K562 (cell line): ENCODE measurements around the gene BCL3. TPM values are rescaled to one million over a fixed set of nuclear protein-coding genes. Genes with fewer than 3 reads are reported as not detected.

ENCODE experiments used
- ATAC-seq: fragments of 200-7000 bp; cut with Tn5 transposase; 3 replicates; pipeline ENCODE4 v1.9.1; 2020; ENCODE audit warnings: moderate library complexity
- BruUV-seq: library from RNA; stranded (reverse); fragments of 400-500 nt; replicated peaks from 2 replicates; lab custom pipeline; 2021; lab: Mats Ljungman, UMichigan
- CTCF ChIA-PET: fragments of 300-600 bp; formaldehyde crosslinking; extraction: SDS; loops from one replicate; lab custom pipeline; 2021; ENCODE audit warnings: low intra/inter-chr PET ratio; lab: Yijun Ruan, JAX
- POLR2A ChIA-PET: fragments of 300-600, 350-650 bp; sonication (Branson Sonifier 250); formaldehyde crosslinking; extraction: SDS; loops from one replicate; lab custom pipeline; 2021; ENCODE audit warnings: antibody characterized with exemption, inconsistent platforms; lab: Yijun Ruan, JAX
- DNase-seq, 4 experiments: peaks; one replicate each; pipeline versions ENCODE4 v3.0.0 to v3.0.0-alpha.2; 2011 to 2018; ENCODE audit warnings: low spot score in 3 of 4, mixed read lengths in 3 of 4; ENCODE audit errors: extremely low read depth in 1 of 4
- FAIRE-seq: peaks from 2 replicates; lab custom pipeline; 2011; peaks lifted over from hg19 to GRCh38; lab: Jason Lieb, UNC
- H2AFZ ChIP-seq: 2 replicates; pipeline ENCODE4 v1.6.0; 2011; ENCODE audit warnings: low read depth, low read length, control low read depth, inconsistent platforms
- H3K27ac ChIP-seq: fragments of 200-600 bp; 3 replicates; pipeline ENCODE4 v1.8.0; 2011; ENCODE audit warnings: low read depth, mild to moderate bottlenecking, control low read depth, inconsistent platforms, low read length, moderate library complexity, mixed read lengths; ENCODE audit errors: extremely low read depth
- H3K27me3 ChIP-seq, 2 experiments: fragments of 300-600 bp in 1 of 2; 2 replicates in 1 of 2; 3 replicates in 1 of 2; pipeline versions ENCODE4 v1.6.0 to v1.8.0; 2011; ENCODE audit warnings: inconsistent platforms in 2 of 2, low read length in 2 of 2, mild to moderate bottlenecking in 1 of 2, mixed read lengths in 1 of 2, moderate library complexity in 1 of 2; ENCODE audit not compliant: control insufficient read depth in 2 of 2, insufficient read depth in 2 of 2
- H3K36me3 ChIP-seq: fragments of 300-600 bp; 3 replicates; pipeline ENCODE4 v1.8.0; 2011; ENCODE audit warnings: mild to moderate bottlenecking, low read length, inconsistent platforms; ENCODE audit not compliant: control insufficient read depth, insufficient read depth
- H3K4me1 ChIP-seq, 2 experiments: fragments of 200-600 bp in 1 of 2; replicated peaks in 1 of 2; 2 replicates in 1 of 2; 3 replicates in 1 of 2; pipeline versions ENCODE4 v1.5.1 to v1.8.0; 2011; ENCODE audit warnings: inconsistent platforms in 2 of 2, low read length in 2 of 2, mild to moderate bottlenecking in 1 of 2, mixed read lengths in 1 of 2, moderate library complexity in 1 of 2; ENCODE audit not compliant: control insufficient read depth in 2 of 2, insufficient read depth in 2 of 2
- H3K4me2 ChIP-seq: 2 replicates; pipeline ENCODE4 v1.6.1; 2011; ENCODE audit warnings: low read length, control low read depth, inconsistent platforms, mixed read lengths; ENCODE audit not compliant: insufficient read depth
- H3K4me3 ChIP-seq: fragments of 200-600 bp; sonication (generic), shearing (Covaris generic); 2 replicates; pipeline ENCODE4 v1.5.1; 2016; ENCODE audit warnings: control low read depth, inconsistent platforms
- H3K79me2 ChIP-seq: fragments of 200-600 bp; 3 replicates; pipeline ENCODE4 v1.8.0; 2011; ENCODE audit warnings: low read length, inconsistent platforms; ENCODE audit not compliant: control insufficient read depth, insufficient read depth
- H3K9ac ChIP-seq, 2 experiments: 2 replicates each; pipeline versions ENCODE4 v1.6.0 to v1.6.1; 2011; ENCODE audit warnings: low read depth in 2 of 2, low read length in 2 of 2, control low read depth in 1 of 2, inconsistent platforms in 1 of 2, mild to moderate bottlenecking in 1 of 2, mixed read lengths in 1 of 2; ENCODE audit not compliant: insufficient read depth in 1 of 2
- H3K9me1 ChIP-seq: one replicate; pipeline ENCODE4 v1.6.0; 2011; ENCODE audit warnings: inconsistent platforms, mild to moderate bottlenecking, low read length, moderate library complexity; ENCODE audit not compliant: control insufficient read depth, insufficient read depth
- H3K9me3 ChIP-seq: replicated peaks from 2 replicates; pipeline ENCODE4 v1.5.1; 2011; ENCODE audit warnings: low read depth, low read length, inconsistent platforms; ENCODE audit not compliant: control insufficient read depth, insufficient read depth
- H4K20me1 ChIP-seq: replicated peaks from 2 replicates; pipeline ENCODE4 v1.6.1; 2011; ENCODE audit warnings: low read length, inconsistent platforms, mixed read lengths; ENCODE audit not compliant: control insufficient read depth, insufficient read depth
- ELF2 ChIP-seq: fragments of 250-450 bp; sonication (Bioruptor Pico); IDR thresholded peaks from 2 replicates; pipeline ENCODE4 v1.5.0; 2021; ENCODE audit warnings: mild to moderate bottlenecking
- FUS ChIP-seq: fragments of 200-400 bp; formaldehyde crosslinking; optimal IDR thresholded peaks from 2 replicates; pipeline ENCODE3; 2017; ENCODE audit warnings: low read depth, low read length
- NRF1 ChIP-seq, 2 experiments: fragments of 450-650 bp; IDR thresholded peaks in 1 of 2; conservative IDR thresholded peaks in 1 of 2; 2 replicates each; pipeline ENCODE4 v1.6.1; 2014; ENCODE audit warnings: mild to moderate bottlenecking in 2 of 2
- POLR2AphosphoS2 ChIP-seq: IDR thresholded peaks from 2 replicates; pipeline ENCODE4 v1.6.1; 2012; ENCODE audit warnings: low read length, improper control_type of control experiment
- ZNF124 ChIP-seq: sonication (generic); formaldehyde crosslinking; IDR thresholded peaks from 2 replicates; pipeline ENCODE4 v1.8.1; 2022; ENCODE audit warnings: missing genetic modification reagents
- ZNF184 ChIP-seq: sonication (generic); formaldehyde crosslinking; IDR thresholded peaks from 2 replicates; pipeline ENCODE4 v1.5.0; 2020; ENCODE audit warnings: missing genetic modification reagents
- WGBS: fragments of 100-300 bp; shearing (Covaris generic); methylation state at CpG from one replicate; pipeline ENCODE4 v1.1.6; 2016; ENCODE audit warnings: low coverage, mixed read lengths; ENCODE audit not compliant: insufficient coverage; ENCODE audit errors: missing lambda C conversion rate; 5-methylcytosine and 5-hydroxymethylcytosine counted together
- in situ Hi-C: fragments of 300-500 bp; cut with MboI; formaldehyde crosslinking; loops from 4 replicates; pipeline ENCODE4 v1.15.0; 2018; ENCODE audit warnings: inconsistent platforms, mixed read lengths
- intact Hi-C: fragments of 100-400 bp; cut with micrococcal nuclease; formaldehyde crosslinking; loops from 2 replicates; pipeline ENCODE4 v1.14.2; 2022
- polyA plus RNA-seq, 8 experiments: library from polyadenylated mRNA; depleted of rRNA in 4 of 8; stranded (reverse) in 5 of 8; unstranded in 3 of 8; fragments of >200 nt; fragmentation: Nextera tagmentation in 2 of 8; fragmentation: Illumina TruSeq in 1 of 8; extraction: Ambion mirVana in 2 of 8; extraction: Trizol in 1 of 8; gene quantifications; 2 replicates each; pipeline versions ENCODE4 v1.2.1 to v1.2.3, GENCODE V29; 2011 to 2014; ENCODE audit warnings: inconsistent platforms in 1 of 8, missing spikeins in 1 of 8
- total RNA-seq, 7 experiments: library from RNA; depleted of rRNA in 6 of 7; stranded (reverse); fragments of >200 nt in 6 of 7; fragmentation: Illumina TruSeq in 2 of 7; extraction: Trizol in 2 of 7; gene quantifications; 2 replicates each; pipeline versions ENCODE4 v1.2.1 to v1.2.3, GENCODE V29; 2011 to 2021; ENCODE audit warnings: low replicate concordance in 1 of 7
- TF ChIP-seq, protein P1 (sequence below): sonication (generic); formaldehyde crosslinking; IDR thresholded peaks from 2 replicates; pipeline ENCODE4 v1.8.1; 2022; ENCODE audit warnings: missing genetic modification reagents

The BCL3 gene
- total and polyA plus RNA-seq, 9 of the 15 experiments (the other 6 are each of a cell fraction or from before 2014, with no cell fraction given): 0.03 to 2.4 (median 0.50) TPM; not detected in 1

DNA sequence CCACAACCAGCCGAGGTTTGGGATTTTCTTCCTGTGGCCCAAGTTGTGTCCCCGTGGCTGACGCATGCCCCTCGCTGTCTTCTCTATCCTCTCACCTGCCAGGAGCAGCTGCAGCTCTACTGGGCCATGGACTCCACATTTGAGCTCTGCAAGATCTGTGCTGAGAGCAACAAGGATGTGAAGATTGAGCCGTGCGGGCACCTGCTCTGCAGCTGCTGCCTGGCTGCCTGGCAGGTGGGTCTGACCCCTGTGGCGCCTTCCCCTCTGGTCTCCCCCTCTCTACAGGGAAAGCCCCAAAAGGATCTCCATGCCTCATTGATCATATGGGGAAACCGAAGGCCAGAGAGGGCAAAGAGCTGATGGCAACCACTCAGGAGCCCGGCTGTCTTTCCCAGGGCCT, 43.8 kb downstream of the BCL3 start:
- Histone ChIP-seq H3K4me1 (no peaks in the 10 kb centered on the region; a peak in 2 of 5 replicates), H3K27ac (no peak overlapping the region), H3K27me3 (no peaks in the 10 kb centered on the region), H3K9ac (no peak overlapping the region), H3K4me3 (no peak overlapping the region), H3K79me2 (no peaks in the 10 kb centered on the region), H2AFZ (no peak overlapping the region), H3K9me3 (no peaks in the 10 kb centered on the region), H3K4me2 (no peak overlapping the region)
- ChIA-PET CTCF (no interaction called here), POLR2A (interaction anchor here (0.6 kb wide), 1 partner anchor 58 kb away, joined by 3 read pairs; no protein-coding TSS in a partner anchor)
- 40% methylated on average over 9 of the region's 9 CpGs for WGBS
- ATAC-seq (no peak), FAIRE-seq (no peak), DNase-seq (no peak)
- in situ Hi-C loops: no loop called here
- TF ChIP-seq NRF1 (conservative IDR thresholded peaks at IDR 0.05 in 1 of 2, IDR thresholded peaks at IDR 0.05 in 1 of 2): 0 out of 4 replicates have a peak, but pooled peaks of 1 of the 2 experiments have one; percentile 15
- TF ChIP-seq, protein P1, sequence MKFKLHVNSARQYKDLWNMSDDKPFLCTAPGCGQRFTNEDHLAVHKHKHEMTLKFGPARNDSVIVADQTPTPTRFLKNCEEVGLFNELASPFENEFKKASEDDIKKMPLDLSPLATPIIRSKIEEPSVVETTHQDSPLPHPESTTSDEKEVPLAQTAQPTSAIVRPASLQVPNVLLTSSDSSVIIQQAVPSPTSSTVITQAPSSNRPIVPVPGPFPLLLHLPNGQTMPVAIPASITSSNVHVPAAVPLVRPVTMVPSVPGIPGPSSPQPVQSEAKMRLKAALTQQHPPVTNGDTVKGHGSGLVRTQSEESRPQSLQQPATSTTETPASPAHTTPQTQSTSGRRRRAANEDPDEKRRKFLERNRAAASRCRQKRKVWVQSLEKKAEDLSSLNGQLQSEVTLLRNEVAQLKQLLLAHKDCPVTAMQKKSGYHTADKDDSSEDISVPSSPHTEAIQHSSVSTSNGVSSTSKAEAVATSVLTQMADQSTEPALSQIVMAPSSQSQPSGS (CRISPR knock-in tag): no peak
- TF ChIP-seq, all 486 proteins: peak for 1
- no peaks in the 10 kb centered on the region for H4K20me1 ChIP-seq
- no peaks in the 10 kb centered on the region for H3K9me1 ChIP-seq
- BruUV-seq: no TSS peak
- H3K36me3 ChIP-seq: no peaks in the 10 kb centered on the region
- intact Hi-C loops: no loop called here

DNA sequence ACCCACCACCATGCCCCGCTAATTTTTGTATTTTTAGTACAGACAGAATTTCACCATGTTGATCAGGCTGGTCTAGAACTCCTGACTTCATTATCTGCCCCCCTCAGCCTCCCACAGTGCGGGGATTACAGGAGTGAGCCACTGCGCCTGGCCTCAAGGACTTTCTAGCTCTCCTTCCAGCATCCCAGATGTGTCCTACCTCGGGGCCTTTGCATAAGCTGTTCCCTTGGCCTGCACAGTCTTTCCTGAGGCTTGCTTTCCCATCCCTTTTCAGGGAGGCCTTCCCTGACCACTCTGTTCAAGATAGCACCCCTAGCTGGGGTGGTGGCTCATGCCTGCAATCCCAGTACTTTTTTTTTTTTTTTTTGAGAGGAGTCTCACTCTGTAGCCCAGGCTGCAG, 46.1 kb downstream of the BCL3 start:
- no peak overlapping the region for H3K9ac ChIP-seq
- 40% methylated on average over 4 of the region's 4 CpGs for WGBS
- H2AFZ ChIP-seq: no peak overlapping the region
- no peaks in the 10 kb centered on the region for H3K79me2 ChIP-seq
- no peak for ATAC-seq
- no peak overlapping the region for H3K27ac ChIP-seq
- no peak for DNase-seq
- H4K20me1 ChIP-seq: no peaks in the 10 kb centered on the region
- no peaks in the 10 kb centered on the region for H3K27me3 ChIP-seq
- no peak for FAIRE-seq
- no peaks in the 10 kb centered on the region for H3K9me3 ChIP-seq
- no peak overlapping the region for H3K4me3 ChIP-seq
- H3K4me2 ChIP-seq: no peak overlapping the region
- H3K4me1 ChIP-seq: peaks cover 0 to under 1% of the 10 kb centered on the region in 2 experiments; a peak in 2 of 5 replicates
- H3K9me1 ChIP-seq: no peaks in the 10 kb centered on the region
- CTCF ChIA-PET: no interaction called here
- POLR2A ChIA-PET: interaction anchor here (0.7 kb wide), 1 partner anchor 18 kb away, joined by 3 read pairs; no protein-coding TSS in a partner anchor
- intact Hi-C loops: no loop called here
- no TSS peak for BruUV-seq
- in situ Hi-C loops: no loop called here
- no peaks in the 10 kb centered on the region for H3K36me3 ChIP-seq
- TF ChIP-seq ELF2: no peak
- no peak for TF ChIP-seq ZNF184 (CRISPR knock-in tag)
- TF ChIP-seq ZNF124 (CRISPR knock-in tag): no peak
- no peak for TF ChIP-seq POLR2AphosphoS2
- no peak for TF ChIP-seq FUS
- TF ChIP-seq, all 486 proteins: peak for 0
